GF-D8 (cell line): Measurements from ENCODE around the gene SRRM3.
A peak's percentile ranks its signal among the peaks of the same experiment; 100 is the strongest.
"Not testable (repeated sequence)": the region's sequence is repeated elsewhere in the genome, so short reads cannot be mapped to it uniquely, and the experiment has no call there.

Experiments
- DNase-seq: peaks from one replicate; lab custom pipeline; 2025; lab: John Stamatoyannopoulos, UW

SRRM3 gene

GRCh38 chr7:76201732-76202665, at the start of gene SRRM3:
TSS of gene SRRM3 (plus strand) at chr7:76201896. CDS start at chr7:76235067, 33,171 bp downstream.
- DNase-seq, result peak; percentile 16

GRCh38 chr7:76151932-76152331, 49.8 kb upstream of the SRRM3 start:
- DNase-seq, result no peak

GRCh38 chr7:76153571-76154230, 48.0 kb upstream of the SRRM3 start:
- not testable (repeated sequence) for DNase-seq

GRCh38 chr7:76155938-76156337, 45.8 kb upstream of the SRRM3 start:
- DNase-seq, result peak; percentile 84

GRCh38 chr7:76156992-76157685, 44.6 kb upstream of the SRRM3 start:
- not testable (repeated sequence) for DNase-seq

- not testable (repeated sequence) for DNase-seq
These were observed 43.3 kb upstream of the SRRM3 start for GRCh38 chr7:76158416-76158815.

GRCh38 chr7:76162416-76163170, 39.1 kb upstream of the SRRM3 start:
- not testable (repeated sequence) for DNase-seq

GRCh38 chr7:76163812-76164211, 37.9 kb upstream of the SRRM3 start:
- DNase-seq, result not testable (repeated sequence)

- DNase-seq, result no peak
These were observed 36.4 kb upstream of the SRRM3 start for GRCh38 chr7:76165106-76165972.

GRCh38 chr7:76165973-76166403, 35.7 kb upstream of the SRRM3 start:
- no peak for DNase-seq

- DNase-seq, result peak; percentile 33
These were observed 35.1 kb upstream of the SRRM3 start for GRCh38 chr7:76166404-76167255.

- no peak for DNase-seq
These were observed 28.0 kb upstream of the SRRM3 start for GRCh38 chr7:76173566-76174205.

GRCh38 chr7:76176951-76177350, 24.7 kb upstream of the SRRM3 start:
- not testable (repeated sequence) for DNase-seq

GRCh38 chr7:76179686-76180085, 22.0 kb upstream of the SRRM3 start:
- DNase-seq, result no peak

GRCh38 chr7:76182225-76182960, 19.3 kb upstream of the SRRM3 start:
- DNase-seq, result no peak

- DNase-seq, result no peak
These were observed 16.4 kb upstream of the SRRM3 start for GRCh38 chr7:76185187-76185896.

- DNase-seq, result no peak
These were observed 14.4 kb upstream of the SRRM3 start for GRCh38 chr7:76187272-76187671.

- no peak for DNase-seq
These were observed 12.4 kb upstream of the SRRM3 start for GRCh38 chr7:76189276-76189675.
